Fibroblast of lung (primary cell): ENCODE results near the gene KLF16.

Source experiments
- EZH2 ChIP-seq: IDR thresholded peaks from 2 replicates; pipeline ENCODE4 v1.5.1; 2012; ENCODE audit warnings: low read length, control low read depth, mild to moderate bottlenecking; ENCODE audit errors: missing control alignments
- TF ChIP-seq, protein P1 (sequence below), 2 donors: IDR thresholded peaks in 1 of 2; conservative IDR thresholded peaks in 1 of 2; 1 replicate in 1 of 2; 2 replicates in 1 of 2; pipeline ENCODE4 v1.5.1; 2011 to 2012; ENCODE audit warnings: low read length in 2 of 2, control low read depth in 1 of 2, inconsistent platforms in 1 of 2, low read depth in 1 of 2, mild to moderate bottlenecking in 1 of 2

DNA sequence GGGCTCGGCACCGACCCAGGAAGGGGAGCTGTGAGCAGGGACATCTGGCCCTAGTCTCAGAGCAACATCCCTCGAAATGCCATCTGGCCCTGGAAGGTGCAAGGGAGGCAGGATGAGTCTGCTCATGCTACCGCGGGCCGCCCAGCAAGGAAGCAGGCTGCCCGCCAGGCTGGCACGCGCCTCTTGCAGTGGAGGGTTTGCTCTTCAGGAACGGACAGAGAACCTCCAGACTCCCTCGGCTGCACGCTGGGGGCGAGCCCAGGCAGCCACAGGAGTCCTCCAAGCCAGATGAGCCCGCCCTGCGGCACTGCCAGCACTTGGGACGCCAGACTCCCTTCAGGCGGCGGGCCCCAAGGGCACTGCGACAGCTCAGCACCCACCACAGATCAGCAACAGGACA is 41.2 kb downstream of the KLF16 start:
- no peak for TF ChIP-seq EZH2
- TF ChIP-seq, protein P1, sequence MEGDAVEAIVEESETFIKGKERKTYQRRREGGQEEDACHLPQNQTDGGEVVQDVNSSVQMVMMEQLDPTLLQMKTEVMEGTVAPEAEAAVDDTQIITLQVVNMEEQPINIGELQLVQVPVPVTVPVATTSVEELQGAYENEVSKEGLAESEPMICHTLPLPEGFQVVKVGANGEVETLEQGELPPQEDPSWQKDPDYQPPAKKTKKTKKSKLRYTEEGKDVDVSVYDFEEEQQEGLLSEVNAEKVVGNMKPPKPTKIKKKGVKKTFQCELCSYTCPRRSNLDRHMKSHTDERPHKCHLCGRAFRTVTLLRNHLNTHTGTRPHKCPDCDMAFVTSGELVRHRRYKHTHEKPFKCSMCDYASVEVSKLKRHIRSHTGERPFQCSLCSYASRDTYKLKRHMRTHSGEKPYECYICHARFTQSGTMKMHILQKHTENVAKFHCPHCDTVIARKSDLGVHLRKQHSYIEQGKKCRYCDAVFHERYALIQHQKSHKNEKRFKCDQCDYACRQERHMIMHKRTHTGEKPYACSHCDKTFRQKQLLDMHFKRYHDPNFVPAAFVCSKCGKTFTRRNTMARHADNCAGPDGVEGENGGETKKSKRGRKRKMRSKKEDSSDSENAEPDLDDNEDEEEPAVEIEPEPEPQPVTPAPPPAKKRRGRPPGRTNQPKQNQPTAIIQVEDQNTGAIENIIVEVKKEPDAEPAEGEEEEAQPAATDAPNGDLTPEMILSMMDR (conservative IDR thresholded peaks at IDR 0.05 in 1 of 2, IDR thresholded peaks at IDR 0.05 in 1 of 2; ENCODE audit: low read depth in 1 of 2, low read length in 2 of 2), result no peak
